ENCODE results near the gene PKN3.

The PKN3 gene

GRCh38 chr9:128718475-128718874 lies 16.2 kb downstream of the PKN3 start:
- Histone ChIP-seq H3K4me2 (ENCODE audit: low read length) (no peak overlapping the region), H3K27ac (ENCODE audit: low read depth, low read length, poor library complexity, severe bottlenecking) (no peak overlapping the region), H4K20me1 (ENCODE audit: insufficient read depth, low read length) (no peaks in the 10 kb centered on the region), H3F3A (ENCODE audit: insufficient read depth, low read length) (no peaks in the 10 kb centered on the region), H3K27me3 (ENCODE audit: insufficient read depth, low read length) (no peaks in the 10 kb centered on the region), H3K4me3 (ENCODE audit: low read depth, low read length, poor library complexity, severe bottlenecking) (no peak overlapping the region), H3K9me3 (ENCODE audit: low read length) (no peaks in the 10 kb centered on the region), H2AFZ (ENCODE audit: low read length) (no peak overlapping the region), H3K9ac (ENCODE audit: low read length) (no peak overlapping the region), H3K79me2 (ENCODE audit: insufficient read depth, low read length) (no peaks in the 10 kb centered on the region), H3K9me2 (ENCODE audit: low read depth, low read length) (no peaks in the 10 kb centered on the region), H3K4me1 (ENCODE audit: insufficient read depth, low read length, severe bottlenecking) (peaks cover 16% of the 10 kb centered on the region), H3K36me3 (ENCODE audit: insufficient read depth, low read length) (peaks cover 50% of the 10 kb centered on the region; the same call in 1 of the 2 replicates)
- TF ChIP-seq, protein P1, sequence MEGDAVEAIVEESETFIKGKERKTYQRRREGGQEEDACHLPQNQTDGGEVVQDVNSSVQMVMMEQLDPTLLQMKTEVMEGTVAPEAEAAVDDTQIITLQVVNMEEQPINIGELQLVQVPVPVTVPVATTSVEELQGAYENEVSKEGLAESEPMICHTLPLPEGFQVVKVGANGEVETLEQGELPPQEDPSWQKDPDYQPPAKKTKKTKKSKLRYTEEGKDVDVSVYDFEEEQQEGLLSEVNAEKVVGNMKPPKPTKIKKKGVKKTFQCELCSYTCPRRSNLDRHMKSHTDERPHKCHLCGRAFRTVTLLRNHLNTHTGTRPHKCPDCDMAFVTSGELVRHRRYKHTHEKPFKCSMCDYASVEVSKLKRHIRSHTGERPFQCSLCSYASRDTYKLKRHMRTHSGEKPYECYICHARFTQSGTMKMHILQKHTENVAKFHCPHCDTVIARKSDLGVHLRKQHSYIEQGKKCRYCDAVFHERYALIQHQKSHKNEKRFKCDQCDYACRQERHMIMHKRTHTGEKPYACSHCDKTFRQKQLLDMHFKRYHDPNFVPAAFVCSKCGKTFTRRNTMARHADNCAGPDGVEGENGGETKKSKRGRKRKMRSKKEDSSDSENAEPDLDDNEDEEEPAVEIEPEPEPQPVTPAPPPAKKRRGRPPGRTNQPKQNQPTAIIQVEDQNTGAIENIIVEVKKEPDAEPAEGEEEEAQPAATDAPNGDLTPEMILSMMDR (IDR thresholded peaks at IDR 0.05; ENCODE audit: low read length): no peak
- TF ChIP-seq EZH2 (IDR thresholded peaks at IDR 0.05; ENCODE audit: borderline replicate concordance, low read length): no peak

DNA sequence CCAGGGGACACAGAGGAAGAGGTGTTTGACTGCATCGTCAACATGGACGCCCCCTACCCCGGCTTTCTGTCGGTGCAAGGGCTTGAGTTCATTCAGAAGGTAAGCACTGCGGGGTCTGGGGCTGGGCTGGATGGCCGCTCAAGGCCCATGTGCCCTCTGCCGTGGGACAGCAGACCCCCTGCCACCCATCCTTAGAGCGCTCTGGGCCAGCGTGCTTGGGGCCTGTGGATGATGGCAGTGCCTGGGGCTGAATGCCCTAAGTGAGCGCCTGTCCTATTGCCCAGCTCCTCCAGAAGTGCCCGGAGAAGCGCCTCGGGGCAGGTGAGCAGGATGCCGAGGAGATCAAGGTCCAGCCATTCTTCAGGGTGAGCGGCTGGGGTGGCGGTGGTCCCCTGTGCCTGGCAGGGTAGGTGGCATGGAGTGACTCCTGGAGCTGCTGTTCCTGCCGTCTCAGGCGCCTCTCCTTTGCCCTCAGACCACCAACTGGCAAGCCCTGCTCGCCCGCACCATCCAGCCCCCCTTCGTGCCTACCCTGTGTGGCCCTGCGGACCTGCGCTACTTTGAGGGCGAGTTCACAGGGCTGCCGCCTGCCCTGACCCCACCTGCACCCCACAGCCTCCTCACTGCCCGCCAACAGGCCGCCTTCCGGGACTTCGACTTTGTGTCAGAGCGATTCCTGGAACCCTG lies 17.8 kb downstream of the PKN3 start:
- H3K9ac ChIP-seq (ENCODE audit: low read length): no peak overlapping the region

GRCh38 chr9:128720841-128721486 lies 18.7 kb downstream of the PKN3 start:
- Histone ChIP-seq H3F3A (ENCODE audit: insufficient read depth, low read length) (0 out of 2 replicates have a peak, but pooled peaks cover 2% of the 10 kb centered on the region), H3K9ac (ENCODE audit: low read length) (no peak overlapping the region), H3K79me2 (ENCODE audit: insufficient read depth, low read length) (no peaks in the 10 kb centered on the region), H4K20me1 (ENCODE audit: insufficient read depth, low read length) (no peaks in the 10 kb centered on the region), H2AFZ (ENCODE audit: low read length) (no peak overlapping the region), H3K36me3 (ENCODE audit: insufficient read depth, low read length) (peaks cover 33% of the 10 kb centered on the region; the same call in 1 of the 2 replicates), H3K9me2 (ENCODE audit: low read depth, low read length) (no peaks in the 10 kb centered on the region), H3K27ac (ENCODE audit: low read depth, low read length, poor library complexity, severe bottlenecking) (no peak overlapping the region), H3K27me3 (ENCODE audit: insufficient read depth, low read length) (no peaks in the 10 kb centered on the region), H3K4me1 (ENCODE audit: insufficient read depth, low read length, severe bottlenecking) (peaks cover 31% of the 10 kb centered on the region), H3K4me3 (ENCODE audit: low read depth, low read length, poor library complexity, severe bottlenecking) (no peak overlapping the region), H3K4me2 (ENCODE audit: low read length) (no peak overlapping the region), H3K9me3 (ENCODE audit: low read length) (no peaks in the 10 kb centered on the region)
- TF ChIP-seq, protein P1 (IDR thresholded peaks at IDR 0.05; ENCODE audit: low read length): no peak
- no peak for TF ChIP-seq EZH2 (IDR thresholded peaks at IDR 0.05; ENCODE audit: borderline replicate concordance, low read length)

More for the DNA sequence above, 17.8 kb downstream of the PKN3 start:
- Histone ChIP-seq H3K79me2 (ENCODE audit: insufficient read depth, low read length) (no peaks in the 10 kb centered on the region), H3K9me3 (ENCODE audit: low read length) (no peaks in the 10 kb centered on the region), H4K20me1 (ENCODE audit: insufficient read depth, low read length) (no peaks in the 10 kb centered on the region), H2AFZ (ENCODE audit: low read length) (no peak overlapping the region), H3K4me1 (ENCODE audit: insufficient read depth, low read length, severe bottlenecking) (peaks cover 22% of the 10 kb centered on the region), H3K27me3 (ENCODE audit: insufficient read depth, low read length) (no peaks in the 10 kb centered on the region), H3F3A (ENCODE audit: insufficient read depth, low read length) (no peaks in the 10 kb centered on the region), H3K4me3 (ENCODE audit: low read depth, low read length, poor library complexity, severe bottlenecking) (no peak overlapping the region), H3K27ac (ENCODE audit: low read depth, low read length, poor library complexity, severe bottlenecking) (no peak overlapping the region), H3K4me2 (ENCODE audit: low read length) (no peak overlapping the region), H3K36me3 (ENCODE audit: insufficient read depth, low read length) (peaks cover 35% of the 10 kb centered on the region; the same call in 1 of the 2 replicates), H3K9me2 (ENCODE audit: low read depth, low read length) (no peaks in the 10 kb centered on the region)
- TF ChIP-seq EZH2 (IDR thresholded peaks at IDR 0.05; ENCODE audit: borderline replicate concordance, low read length): no peak
- TF ChIP-seq, protein P1 (IDR thresholded peaks at IDR 0.05; ENCODE audit: low read length): no peak

Data from OCI-LY1 (cell line).